GM18508 (cell line): ENCODE data around the gene ADAMTS12.

Source experiments
- ATAC-seq: cut with Tn5 transposase; IDR thresholded peaks from one replicate; pipeline ENCODE4 v1.9.1; 2021; ENCODE audit warnings: moderate number of reproducible peaks; ENCODE audit not compliant: insufficient read depth, unreplicated experiment

Gene ADAMTS12

GRCh38 chr5:33501899-33502298 is 389.9 kb downstream of the ADAMTS12 start:
- no peak for ATAC-seq

GRCh38 chr5:33501260-33501659 is 390.5 kb downstream of the ADAMTS12 start:
- ATAC-seq: no peak

- ATAC-seq: no peak
These were observed 397.3 kb downstream of the ADAMTS12 start for GRCh38 chr5:33494466-33494865.

- ATAC-seq: no peak
These were observed 399.8 kb downstream of the ADAMTS12 start for GRCh38 chr5:33491941-33492340.

GRCh38 chr5:33490071-33490665 is 401.6 kb downstream of the ADAMTS12 start:
- no peak for ATAC-seq

- ATAC-seq: no peak
These were observed 402.2 kb downstream of the ADAMTS12 start for GRCh38 chr5:33489481-33490067.

- ATAC-seq: no peak
These were observed 403.0 kb downstream of the ADAMTS12 start for GRCh38 chr5:33488558-33489355.

- no peak for ATAC-seq
These were observed 404.6 kb downstream of the ADAMTS12 start for GRCh38 chr5:33487236-33487635.

GRCh38 chr5:33482335-33482734 is 409.5 kb downstream of the ADAMTS12 start:
- ATAC-seq: no peak

- no peak for ATAC-seq
These were observed 410.9 kb downstream of the ADAMTS12 start for GRCh38 chr5:33480876-33481275.

- ATAC-seq: no peak
These were observed 412.5 kb downstream of the ADAMTS12 start for GRCh38 chr5:33479311-33479710.

GRCh38 chr5:33477816-33478215 is 414.0 kb downstream of the ADAMTS12 start:
- no peak for ATAC-seq

- ATAC-seq: no peak
These were observed 414.8 kb downstream of the ADAMTS12 start for GRCh38 chr5:33476992-33477391.

GRCh38 chr5:33475706-33476105 is 416.1 kb downstream of the ADAMTS12 start:
- ATAC-seq: no peak

- no peak for ATAC-seq
These were observed 416.8 kb downstream of the ADAMTS12 start for GRCh38 chr5:33474931-33475499.

GRCh38 chr5:33474004-33474403 is 417.8 kb downstream of the ADAMTS12 start:
- no peak for ATAC-seq
